ENCODE data around the gene PCDHA10.
"Not testable (repeated sequence)": the region's sequence is repeated elsewhere in the genome, so short reads cannot be mapped to it uniquely, and the experiment has no call there.

PCDHA10 gene

DNA sequence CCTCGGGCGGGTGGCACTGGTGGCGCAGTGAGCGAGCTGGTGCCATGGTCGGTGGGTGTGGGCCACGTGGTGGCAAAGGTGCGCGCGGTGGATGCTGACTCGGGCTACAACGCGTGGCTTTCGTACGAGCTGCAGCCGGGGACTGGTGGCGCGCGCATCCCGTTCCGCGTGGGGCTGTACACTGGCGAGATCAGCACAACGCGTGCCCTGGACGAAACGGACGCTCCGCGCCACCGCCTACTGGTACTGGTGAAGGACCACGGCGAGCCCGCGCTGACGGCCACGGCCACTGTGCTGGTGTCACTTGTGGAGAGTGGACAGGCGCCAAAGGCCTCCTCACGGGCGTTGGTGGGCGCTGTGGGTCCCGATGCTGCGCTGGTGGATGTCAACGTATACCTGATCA, 46.8 kb upstream of the PCDHA10 start:
- H3K36me3 ChIP-seq (ENCODE audit: control insufficient read depth in 1 of 2, insufficient read depth in 2 of 2, low read depth in 1 of 2, low read length in 2 of 2) = peaks cover 0 to 8% of the 10 kb centered on the region in 2 experiments
- H4K8ac ChIP-seq (ENCODE audit: low read length) = no peak overlapping the region
- no peak overlapping the region for H3K4me3 ChIP-seq (ENCODE audit: insufficient read depth in 1 of 2, low read depth in 1 of 2, low read length in 2 of 2)
- no peak overlapping the region for H2BK120ac ChIP-seq (ENCODE audit: low read depth, low read length)
- no peaks in the 10 kb centered on the region for H3K27me3 ChIP-seq (ENCODE audit: control insufficient read depth in 1 of 2, insufficient read depth in 1 of 2, low read length in 2 of 2)
- peak overlapping the region; percentile 54 for H4K91ac ChIP-seq (ENCODE audit: low read length)
- H3K4me1 ChIP-seq (ENCODE audit: control insufficient read depth, insufficient read depth, low read depth, low read length) = peaks cover 2% of the 10 kb centered on the region
- peaks cover 55% of the 10 kb centered on the region for H3K9me3 ChIP-seq (ENCODE audit: control insufficient read depth, low read length)
- H3K4me2 ChIP-seq (ENCODE audit: low read length, poor library complexity, severe bottlenecking) = no peak overlapping the region
- no peak overlapping the region for H2AFZ ChIP-seq (ENCODE audit: low read depth, low read length)
- no peak for DNase-seq
- H3K27ac ChIP-seq (ENCODE audit: low read length, poor library complexity, severe bottlenecking) = no peak overlapping the region
- H3K14ac ChIP-seq (ENCODE audit: low read length in 2 of 2) = no peak overlapping the region
- H2AK5ac ChIP-seq (ENCODE audit: low read length, severe bottlenecking) = no peak overlapping the region
- H3K9ac ChIP-seq (ENCODE audit: low read length) = no peak overlapping the region
- 97% methylated on average over 43 of the region's 43 CpGs for WGBS
- H3K4ac ChIP-seq (ENCODE audit: low read depth in 1 of 2, low read length in 2 of 2) = no peak overlapping the region
- no peak overlapping the region for H2BK12ac ChIP-seq (ENCODE audit: low read length in 2 of 2)
- H3K23ac ChIP-seq (ENCODE audit: low read length in 2 of 2) = no peak overlapping the region
- no peak overlapping the region for H2BK5ac ChIP-seq (ENCODE audit: low read depth, low read length, poor library complexity, severe bottlenecking)
- H2BK15ac ChIP-seq (ENCODE audit: low read depth, poor library complexity, severe bottlenecking) = no peak overlapping the region
- H3K18ac ChIP-seq (ENCODE audit: low read depth in 1 of 2, low read length in 2 of 2) = no peak overlapping the region
- H3K79me1 ChIP-seq (replicated peaks; ENCODE audit: low read length, poor library complexity, severe bottlenecking) = peaks cover 3% of the 10 kb centered on the region

DNA sequence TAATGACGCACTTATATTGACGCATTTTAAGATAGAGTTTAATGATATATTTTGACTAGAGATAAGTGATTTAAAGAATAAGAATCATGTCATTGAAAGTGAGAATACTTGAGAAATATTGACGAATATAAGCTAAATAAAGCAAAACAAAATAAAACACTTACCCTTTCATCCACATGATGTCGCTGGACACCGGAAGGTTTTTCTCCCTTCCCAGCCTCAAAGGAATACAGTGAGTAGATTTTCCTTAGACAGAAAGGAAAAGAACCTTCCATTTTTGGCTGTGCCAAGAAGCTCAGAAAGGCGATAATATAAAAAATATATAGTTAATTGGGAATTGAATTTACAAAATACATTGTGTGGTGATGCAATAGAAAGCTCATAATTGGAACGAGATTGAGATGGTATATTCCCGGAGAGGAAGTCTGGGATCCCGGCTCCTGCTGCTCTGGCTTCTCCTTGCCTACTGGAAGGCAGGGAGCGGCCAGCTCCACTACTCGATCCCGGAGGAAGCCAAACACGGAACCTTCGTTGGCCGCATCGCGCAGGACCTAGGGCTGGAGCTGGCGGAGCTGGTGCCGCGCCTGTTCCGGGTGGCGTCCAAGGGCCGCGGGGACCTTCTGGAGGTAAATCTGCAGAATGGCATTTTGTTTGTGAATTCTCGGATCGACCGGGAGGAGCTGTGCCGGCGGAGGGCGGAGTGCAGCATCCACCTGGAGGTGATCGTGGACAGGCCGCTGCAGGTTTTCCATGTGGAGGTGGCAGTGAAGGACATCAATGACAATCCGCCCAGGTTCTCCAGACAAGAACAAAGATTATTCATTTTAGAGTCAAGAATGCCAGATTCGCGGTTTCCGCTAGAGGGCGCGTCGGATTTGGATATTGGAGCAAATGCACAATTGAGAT, 34.1 kb upstream of the PCDHA10 start, which contains the start of gene PCDHA5:
PCDHA5 (plus strand) TSS at position 239 of the 906 bp plus-strand sequence.
- Histone ChIP-seq H3K27ac (ENCODE audit: low read length, poor library complexity, severe bottlenecking) (no peak within 1 kb of the TSS), H3K27me3 (ENCODE audit: control insufficient read depth in 1 of 2, insufficient read depth in 1 of 2, low read length in 2 of 2) (no peaks in the 10 kb centered on the region), H3K4ac (ENCODE audit: low read depth in 1 of 2, low read length in 2 of 2) (no peak within 1 kb of the TSS), H2BK15ac (ENCODE audit: low read depth, poor library complexity, severe bottlenecking) (no peak within 1 kb of the TSS), H4K91ac (ENCODE audit: low read length) (no peak within 1 kb of the TSS), H3K36me3 (ENCODE audit: control insufficient read depth in 1 of 2, insufficient read depth in 2 of 2, low read depth in 1 of 2, low read length in 2 of 2) (peaks cover 0 to 13% of the 10 kb centered on the region in 2 experiments), H3K9ac (ENCODE audit: low read length) (no peak within 1 kb of the TSS), H3K4me1 (ENCODE audit: control insufficient read depth, insufficient read depth, low read depth, low read length) (no peaks in the 10 kb centered on the region), H3K18ac (ENCODE audit: low read depth in 1 of 2, low read length in 2 of 2) (no peak within 1 kb of the TSS), H3K23ac (ENCODE audit: low read length in 2 of 2) (no peak within 1 kb of the TSS), H4K8ac (ENCODE audit: low read length) (no peak within 1 kb of the TSS), H3K79me1 (replicated peaks; ENCODE audit: low read length, poor library complexity, severe bottlenecking) (no peaks in the 10 kb centered on the region), H2AFZ (ENCODE audit: low read depth, low read length) (no peak within 1 kb of the TSS), H3K4me3 (ENCODE audit: insufficient read depth in 1 of 2, low read depth in 1 of 2, low read length in 2 of 2) (no peak within 1 kb of the TSS), H2BK120ac (ENCODE audit: low read depth, low read length) (no peak within 1 kb of the TSS), H3K14ac (ENCODE audit: low read length in 2 of 2) (no peak within 1 kb of the TSS), H3K9me3 (ENCODE audit: control insufficient read depth, low read length) (peaks cover 46% of the 10 kb centered on the region), H2BK5ac (ENCODE audit: low read depth, low read length, poor library complexity, severe bottlenecking) (no peak within 1 kb of the TSS), H2AK5ac (ENCODE audit: low read length, severe bottlenecking) (no peak within 1 kb of the TSS), H3K4me2 (ENCODE audit: low read length, poor library complexity, severe bottlenecking) (no peak within 1 kb of the TSS), H2BK12ac (ENCODE audit: low read length in 2 of 2) (no peak within 1 kb of the TSS)
- WGBS = 95% methylated on average over 36 of the region's 39 CpGs
- DNase-seq = no peak

DNA sequence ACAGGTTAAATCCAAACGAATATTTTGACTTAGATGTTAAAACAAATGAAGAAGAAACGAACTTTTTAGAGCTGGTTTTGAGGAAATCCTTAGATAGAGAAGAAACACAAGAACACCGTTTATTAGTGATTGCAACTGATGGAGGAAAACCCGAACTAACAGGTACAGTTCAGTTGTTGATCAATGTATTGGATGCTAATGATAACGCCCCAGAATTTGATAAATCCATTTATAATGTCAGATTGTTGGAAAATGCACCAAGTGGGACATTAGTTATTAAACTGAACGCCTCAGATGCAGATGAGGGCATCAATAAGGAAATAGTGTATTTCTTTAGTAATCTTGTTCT, 33.4 kb upstream of the PCDHA10 start:
- Histone ChIP-seq H3K18ac (ENCODE audit: low read depth in 1 of 2, low read length in 2 of 2) (no peak overlapping the region), H3K14ac (ENCODE audit: low read length in 2 of 2) (no peak overlapping the region), H3K4ac (ENCODE audit: low read depth in 1 of 2, low read length in 2 of 2) (no peak overlapping the region), H3K4me2 (ENCODE audit: low read length, poor library complexity, severe bottlenecking) (no peak overlapping the region), H2AFZ (ENCODE audit: low read depth, low read length) (no peak overlapping the region), H4K8ac (ENCODE audit: low read length) (no peak overlapping the region), H3K4me3 (ENCODE audit: insufficient read depth in 1 of 2, low read depth in 1 of 2, low read length in 2 of 2) (no peak overlapping the region), H2BK12ac (ENCODE audit: low read length in 2 of 2) (no peak overlapping the region), H3K79me1 (replicated peaks; ENCODE audit: low read length, poor library complexity, severe bottlenecking) (no peaks in the 10 kb centered on the region), H4K91ac (ENCODE audit: low read length) (no peak overlapping the region), H3K9ac (ENCODE audit: low read length) (no peak overlapping the region), H2BK120ac (ENCODE audit: low read depth, low read length) (no peak overlapping the region), H3K27ac (ENCODE audit: low read length, poor library complexity, severe bottlenecking) (no peak overlapping the region), H3K9me3 (ENCODE audit: control insufficient read depth, low read length) (peaks cover 45% of the 10 kb centered on the region), H2AK5ac (ENCODE audit: low read length, severe bottlenecking) (no peak overlapping the region), H2BK5ac (ENCODE audit: low read depth, low read length, poor library complexity, severe bottlenecking) (no peak overlapping the region), H2BK15ac (ENCODE audit: low read depth, poor library complexity, severe bottlenecking) (no peak overlapping the region), H3K27me3 (ENCODE audit: control insufficient read depth in 1 of 2, insufficient read depth in 1 of 2, low read length in 2 of 2) (no peaks in the 10 kb centered on the region), H3K4me1 (ENCODE audit: control insufficient read depth, insufficient read depth, low read depth, low read length) (no peaks in the 10 kb centered on the region), H3K23ac (ENCODE audit: low read length in 2 of 2) (no peak overlapping the region), H3K36me3 (ENCODE audit: control insufficient read depth in 1 of 2, insufficient read depth in 2 of 2, low read depth in 1 of 2, low read length in 2 of 2) (peaks cover 0 to 13% of the 10 kb centered on the region in 2 experiments)
- WGBS = 90% methylated on average over 6 of the region's 6 CpGs
- DNase-seq = no peak

DNA sequence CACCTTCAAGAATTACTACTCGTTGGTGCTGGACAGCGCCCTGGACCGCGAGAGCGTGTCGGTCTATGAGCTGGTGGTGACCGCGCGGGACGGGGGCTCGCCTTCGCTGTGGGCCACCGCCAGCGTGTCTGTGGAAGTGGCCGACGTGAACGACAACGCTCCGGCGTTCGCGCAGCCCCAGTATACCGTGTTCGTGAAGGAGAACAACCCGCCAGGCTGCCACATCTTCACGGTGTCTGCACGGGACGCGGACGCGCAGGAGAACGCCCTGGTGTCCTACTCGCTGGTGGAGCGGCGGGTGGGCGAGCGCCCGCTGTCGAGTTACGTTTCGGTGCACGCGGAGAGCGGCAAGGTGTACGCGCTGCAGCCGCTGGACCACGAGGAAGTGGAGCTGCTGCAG, 32.7 kb upstream of the PCDHA10 start:
- not testable (repeated sequence) for H3K27ac ChIP-seq (ENCODE audit: low read length, poor library complexity, severe bottlenecking); H2BK12ac ChIP-seq (ENCODE audit: low read length in 2 of 2); H2BK5ac ChIP-seq (ENCODE audit: low read depth, low read length, poor library complexity, severe bottlenecking); H3K14ac ChIP-seq (ENCODE audit: low read length in 2 of 2); DNase-seq; H3K4me2 ChIP-seq (ENCODE audit: low read length, poor library complexity, severe bottlenecking); H2AK5ac ChIP-seq (ENCODE audit: low read length, severe bottlenecking); H3K18ac ChIP-seq (ENCODE audit: low read depth in 1 of 2, low read length in 2 of 2); H2AFZ ChIP-seq (ENCODE audit: low read depth, low read length); H3K9ac ChIP-seq (ENCODE audit: low read length); H3K4me1 ChIP-seq (ENCODE audit: control insufficient read depth, insufficient read depth, low read depth, low read length); H3K79me1 ChIP-seq (replicated peaks; ENCODE audit: low read length, poor library complexity, severe bottlenecking); H2BK15ac ChIP-seq (ENCODE audit: low read depth, poor library complexity, severe bottlenecking); H4K91ac ChIP-seq (ENCODE audit: low read length); H3K4ac ChIP-seq (ENCODE audit: low read depth in 1 of 2, low read length in 2 of 2); H3K4me3 ChIP-seq (ENCODE audit: insufficient read depth in 1 of 2, low read depth in 1 of 2, low read length in 2 of 2); H3K27me3 ChIP-seq (ENCODE audit: control insufficient read depth in 1 of 2, insufficient read depth in 1 of 2, low read length in 2 of 2); H2BK120ac ChIP-seq (ENCODE audit: low read depth, low read length); H3K23ac ChIP-seq (ENCODE audit: low read length in 2 of 2); H4K8ac ChIP-seq (ENCODE audit: low read length)
- peaks cover 0 to 13% of the 10 kb centered on the region in 2 experiments for H3K36me3 ChIP-seq (ENCODE audit: control insufficient read depth in 1 of 2, insufficient read depth in 2 of 2, low read depth in 1 of 2, low read length in 2 of 2)
- 98% methylated on average over 48 of the region's 48 CpGs for WGBS
- H3K9me3 ChIP-seq (ENCODE audit: control insufficient read depth, low read length) = peaks cover 50% of the 10 kb centered on the region

Data from mesenchymal stem cell (in vitro differentiated cells and primary cell).